SH-SY5Y (cell line): ENCODE results near the gene JAKMIP3.

ENCODE experiments used
- GATA2 ChIP-seq: IDR thresholded peaks from 2 replicates; pipeline ENCODE4 v1.6.1; 2011; ENCODE audit warnings: mild to moderate bottlenecking, low read depth, low read length
- GATA3 ChIP-seq: IDR thresholded peaks from 2 replicates; pipeline ENCODE4 v1.6.1; 2011; ENCODE audit warnings: low read depth, mild to moderate bottlenecking, low read length, moderate library complexity

- TF ChIP-seq GATA2 (no peak), GATA3 (no peak)
Measured at GRCh38 chr10:132021504-132022143, 44.1 kb upstream of the JAKMIP3 start.
